HG03135 (cell line): ENCODE results near the gene ZNF837.
"Not testable (repeated sequence)": the region's sequence is repeated elsewhere in the genome, so short reads cannot be mapped to it uniquely, and the experiment has no call there.

Experiments
- ATAC-seq: cut with Tn5 transposase; IDR thresholded peaks from one replicate; pipeline ENCODE4 v1.9.1; 2021; ENCODE audit warnings: mild to moderate bottlenecking, moderate library complexity; ENCODE audit not compliant: unreplicated experiment

Gene ZNF837

DNA sequence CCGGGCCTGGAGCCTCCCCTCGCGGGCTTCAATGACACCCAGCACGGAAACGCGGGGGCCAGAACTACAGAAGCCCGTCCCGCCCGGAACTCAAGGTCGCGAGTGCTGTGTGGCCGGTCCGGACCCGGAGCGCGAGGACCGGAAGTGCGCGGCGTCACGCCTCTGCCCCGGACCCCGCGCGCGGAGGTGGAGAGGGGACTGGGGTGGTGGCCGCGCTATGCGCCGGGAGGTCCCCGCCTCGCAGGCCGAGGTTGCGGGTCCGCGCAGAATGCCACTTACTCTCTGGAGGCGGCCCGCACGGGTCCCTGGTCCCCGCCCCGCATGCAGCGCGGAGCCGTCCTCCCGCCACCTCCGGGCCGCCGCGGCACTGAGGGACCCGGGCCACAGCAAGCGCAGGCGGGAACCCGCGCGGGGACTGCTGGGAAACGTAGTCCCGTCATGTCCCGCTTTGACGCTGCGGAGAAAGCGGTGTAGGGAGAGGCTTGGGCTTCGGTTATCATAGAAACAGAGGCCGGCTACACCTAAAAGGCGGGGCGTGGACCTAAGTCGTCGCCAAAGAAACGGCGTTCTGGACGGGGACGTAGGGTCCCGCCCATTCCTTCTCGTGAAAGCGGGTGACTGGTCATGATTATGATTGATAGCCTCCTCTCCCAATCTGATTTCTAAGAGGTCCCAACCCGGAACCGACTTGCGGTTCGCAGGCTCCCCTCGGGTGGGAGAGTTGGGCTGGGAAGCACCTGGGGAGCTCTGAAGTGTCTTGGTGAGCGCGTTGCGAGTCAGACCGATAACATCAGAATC, at the start of gene ZNF837:
Gene ZNF837, minus strand, starts transcription at position 369 of the 798 bp plus-strand sequence. CDS start 11,698 bp downstream, outside the sequence.
- ATAC-seq: peak; percentile 75

DNA sequence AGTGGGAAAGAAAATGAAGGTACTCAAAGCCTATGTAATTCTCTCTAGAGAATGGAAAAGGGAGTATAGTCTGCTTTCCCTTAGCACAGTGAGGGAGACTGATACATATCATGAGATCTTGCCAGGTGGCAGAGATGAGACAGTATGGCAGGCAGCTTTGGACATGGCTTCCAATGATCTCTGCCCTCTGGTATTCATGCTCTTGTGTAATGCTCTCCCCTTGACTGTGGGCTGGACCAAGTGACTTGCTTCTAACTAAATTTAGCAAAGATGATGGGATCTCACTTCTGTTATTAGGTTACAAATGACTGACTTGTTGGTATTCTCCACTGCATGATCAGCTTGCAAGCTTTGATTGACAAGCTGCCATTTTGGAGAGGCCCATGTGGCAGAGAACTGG, 48.9 kb upstream of the ZNF837 start:
- ATAC-seq: no peak

DNA sequence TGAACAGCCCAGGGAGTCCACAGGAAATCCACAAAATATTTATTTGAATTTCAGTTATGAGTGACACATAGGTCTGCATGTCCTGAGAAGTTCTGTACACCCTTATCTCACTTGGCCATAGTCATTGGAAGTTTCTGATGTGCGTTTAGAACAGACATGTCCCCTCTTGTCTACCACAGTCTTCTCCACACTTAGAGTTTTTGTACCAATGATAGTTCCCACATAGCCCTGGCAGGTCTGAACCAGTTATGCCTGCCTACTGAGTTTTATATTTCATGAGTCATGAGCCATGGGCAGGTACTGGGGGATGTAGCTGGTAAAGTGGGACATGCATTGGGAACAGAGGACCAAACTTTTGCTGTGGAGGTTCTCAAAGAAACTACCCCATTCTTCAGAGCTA, 47.8 kb upstream of the ZNF837 start:
- ATAC-seq: no peak

DNA sequence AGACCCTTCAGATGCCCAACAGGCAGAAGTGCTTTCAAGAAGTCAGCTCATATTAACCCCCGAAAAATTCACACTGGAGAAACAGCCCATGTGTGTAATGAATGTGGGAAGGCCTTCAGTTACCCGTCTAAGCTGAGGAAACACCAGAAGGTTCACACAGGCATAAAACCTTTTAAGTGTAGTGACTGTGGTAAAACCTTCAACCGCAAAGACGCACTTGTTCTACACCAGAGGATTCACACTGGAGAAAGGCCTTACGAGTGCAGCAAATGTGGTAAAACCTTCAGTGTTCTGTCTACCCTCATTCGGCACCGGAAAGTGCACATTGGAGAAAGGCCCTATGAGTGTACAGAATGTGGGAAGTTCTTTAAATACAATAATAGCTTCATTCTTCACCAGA, 36.2 kb upstream of the ZNF837 start:
- no peak for ATAC-seq

DNA sequence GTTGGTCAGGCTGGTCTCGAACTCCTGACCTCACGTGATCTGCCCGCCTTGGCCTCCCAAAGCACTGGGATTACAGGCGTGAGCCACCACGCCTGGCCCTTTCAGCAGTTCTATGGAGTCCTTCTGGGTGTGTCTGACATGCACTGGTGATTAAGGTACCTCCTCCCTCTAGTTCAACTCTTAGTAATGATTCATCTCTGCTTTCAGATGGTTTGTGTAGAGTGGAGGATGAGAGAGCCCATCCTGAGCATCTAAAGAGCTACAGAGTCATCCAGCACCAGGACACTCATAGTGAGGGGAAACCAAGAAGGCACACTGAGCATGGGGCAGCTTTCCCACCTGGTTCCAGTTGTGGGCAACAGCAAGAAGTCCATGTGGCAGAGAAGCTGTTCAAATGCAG, 35.8 kb upstream of the ZNF837 start:
- no peak for ATAC-seq

DNA sequence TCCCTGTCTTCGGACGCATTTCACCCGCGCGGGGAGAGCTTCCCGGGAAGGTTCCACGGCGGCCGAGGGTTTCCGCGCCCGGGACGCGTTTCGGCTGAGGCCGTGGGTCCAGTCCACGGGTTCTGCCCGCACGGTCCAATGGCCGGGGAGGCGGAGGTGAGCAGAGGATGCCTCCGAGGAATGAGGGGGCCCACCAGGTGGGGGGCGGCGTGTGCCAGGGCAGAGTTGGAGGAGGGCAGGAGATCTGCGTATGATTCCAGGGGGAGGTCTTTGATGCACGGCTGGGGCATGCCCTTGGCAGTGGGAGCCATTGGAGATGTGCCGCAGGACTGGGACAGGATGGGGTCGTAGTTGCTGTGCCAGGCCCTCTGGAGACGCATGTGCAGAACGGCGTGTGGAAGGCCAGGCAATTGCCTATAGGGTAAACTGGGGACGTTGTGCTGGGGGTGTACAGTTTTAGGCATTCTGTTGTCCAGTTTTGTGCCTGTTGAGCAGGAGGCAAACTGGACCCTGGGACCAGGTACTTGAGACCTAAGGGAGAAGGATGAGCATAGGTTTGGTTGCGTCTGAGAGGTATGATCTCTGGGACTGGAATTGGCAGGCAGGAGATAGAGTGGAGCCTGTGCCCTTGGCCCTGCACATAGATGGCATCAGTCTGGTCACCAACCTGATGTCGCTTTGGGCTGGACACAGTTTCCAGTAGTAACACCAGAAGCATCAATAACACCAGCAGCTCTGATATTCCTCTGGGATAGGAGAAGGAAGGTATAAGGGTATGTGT, 28.4 kb upstream of the ZNF837 start:
- peak; percentile 7 for ATAC-seq

DNA sequence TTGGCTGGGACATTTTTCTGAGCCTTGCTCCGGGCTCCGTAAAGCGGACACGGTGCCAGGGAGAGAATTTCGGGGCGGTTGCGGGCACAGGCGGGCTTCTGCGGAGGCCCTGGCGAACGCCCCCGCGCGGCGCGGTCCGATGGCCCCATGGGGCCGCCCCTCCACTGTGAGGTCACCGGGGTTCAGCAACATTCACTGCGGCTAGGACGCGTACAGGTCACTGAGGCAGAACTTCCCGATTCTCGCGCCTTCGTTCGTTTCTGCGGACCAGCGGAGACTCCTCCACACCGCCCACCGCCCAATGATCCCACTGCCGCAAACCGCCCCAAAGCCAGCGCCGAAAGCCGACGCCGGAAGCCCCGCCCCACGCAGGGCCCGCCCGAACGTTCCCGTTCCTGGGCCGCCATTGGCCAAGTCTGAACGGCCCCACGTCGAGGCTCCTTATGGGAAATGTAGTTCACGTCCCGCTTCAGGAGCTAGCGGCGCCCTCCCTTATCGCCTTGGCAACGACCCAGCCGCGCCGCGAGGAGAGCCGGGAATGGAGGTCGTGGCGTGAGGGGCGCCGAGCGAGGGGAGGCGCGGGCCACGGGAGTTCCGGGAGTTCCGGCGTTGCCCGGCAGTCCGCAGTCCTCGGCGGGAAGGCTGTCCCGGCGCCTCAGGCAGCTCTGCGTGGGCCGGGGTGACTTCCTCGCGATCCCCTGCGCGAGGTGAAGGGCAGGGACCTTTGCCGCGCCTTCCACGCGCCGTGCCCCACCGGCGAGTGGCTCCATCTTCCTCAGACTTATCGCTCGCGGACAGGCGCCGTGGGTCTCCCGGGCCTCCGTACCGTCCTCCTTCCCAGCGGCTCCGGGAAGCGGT, 27.6 kb upstream of the ZNF837 start, which contains the start of gene ZNF584:
Gene ZNF584, plus strand, starts transcription at position 498 of the 858 bp plus-strand sequence. CDS start 499 bp downstream, outside the sequence.
- peak; percentile 95 for ATAC-seq

DNA sequence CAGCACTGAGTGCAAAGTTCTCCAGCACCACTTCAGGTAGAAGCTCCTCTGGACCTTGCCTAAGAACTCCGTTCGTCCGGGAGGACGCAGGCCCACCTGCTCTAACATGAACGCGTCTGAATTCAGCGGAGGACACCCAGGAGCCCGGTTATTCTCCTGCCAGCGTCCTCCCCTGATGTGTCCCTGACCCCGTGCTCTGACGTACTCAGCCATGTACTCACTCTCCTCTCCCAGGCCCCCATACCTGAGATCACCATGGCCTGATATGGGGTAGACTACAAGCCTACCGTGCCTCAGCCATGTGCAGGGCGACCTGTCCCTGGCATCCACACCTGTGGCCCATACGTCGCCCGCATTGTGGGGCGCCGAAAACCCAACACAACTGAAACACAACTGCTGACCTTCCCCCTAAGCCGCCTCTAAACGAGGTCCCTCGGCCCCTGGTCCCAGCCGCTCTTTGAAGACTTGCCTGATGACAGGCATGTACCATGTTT, 26.9 kb upstream of the ZNF837 start:
- ATAC-seq: peak; percentile 2

DNA sequence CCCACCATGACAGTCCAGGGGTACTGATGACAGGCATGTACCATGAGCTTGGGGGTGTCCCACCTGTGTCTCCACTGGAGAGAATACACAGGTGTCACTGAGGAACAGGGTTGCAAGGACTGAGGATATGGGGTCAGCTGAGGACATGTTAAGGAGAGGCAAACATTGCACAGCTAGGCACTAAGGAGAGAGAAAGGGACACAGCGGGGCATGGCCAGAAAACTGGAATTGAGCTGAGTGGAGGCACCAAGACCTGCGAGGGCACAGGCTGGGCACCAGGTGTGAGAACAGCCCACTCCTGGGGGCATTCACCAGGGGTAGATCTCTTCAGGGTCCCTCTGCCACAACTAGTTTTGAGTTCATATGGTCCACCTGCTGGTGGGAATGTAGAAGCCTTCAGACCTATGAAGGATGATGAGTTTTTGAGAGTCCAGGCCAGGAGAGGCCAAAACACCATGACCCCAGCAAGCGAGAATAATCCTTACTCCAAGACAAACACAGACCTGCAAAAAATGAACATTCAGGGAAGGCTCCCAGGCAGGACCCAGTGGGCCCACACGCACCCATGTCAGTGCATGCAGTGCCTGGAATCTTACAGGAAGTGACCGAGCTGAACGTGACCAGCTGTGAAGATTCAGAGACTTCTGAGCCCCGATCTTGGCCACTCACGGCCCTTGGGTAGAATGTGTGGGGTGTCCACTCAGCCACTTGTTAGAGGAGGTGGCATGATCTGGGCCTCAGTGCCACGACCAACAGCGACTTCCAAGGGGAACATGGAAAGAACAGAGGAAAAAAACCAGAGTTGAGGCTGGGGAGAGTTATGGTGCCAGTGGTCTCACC, 26.2 kb upstream of the ZNF837 start:
- no peak for ATAC-seq

DNA sequence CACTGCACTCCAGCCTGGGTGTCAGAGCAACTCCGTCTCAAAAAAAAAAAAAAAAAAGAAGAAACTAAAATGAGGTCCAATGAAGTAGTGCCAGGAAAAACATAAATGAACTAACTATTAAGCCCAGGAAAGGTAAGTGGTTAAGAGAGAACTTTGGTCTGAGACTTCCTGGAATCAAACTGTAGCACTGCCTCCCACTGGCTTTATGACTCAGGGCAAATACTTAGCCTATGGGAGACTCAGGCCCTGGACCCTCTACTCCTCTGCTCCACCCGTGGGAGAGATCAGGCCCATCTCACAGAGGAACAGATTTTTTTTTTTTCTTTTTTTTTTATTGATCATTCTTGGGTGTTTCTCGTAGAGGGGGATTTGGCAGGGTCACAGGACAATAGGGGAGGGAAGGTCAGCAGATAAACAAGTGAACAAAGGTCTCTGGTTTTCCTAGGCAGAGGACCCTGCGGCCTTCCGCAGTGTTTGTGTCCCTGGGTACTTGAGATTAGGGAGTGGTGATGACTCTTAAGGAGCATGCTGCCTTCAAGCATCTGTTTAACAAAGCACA, 23.2 kb upstream of the ZNF837 start:
- ATAC-seq: not testable (repeated sequence)

DNA sequence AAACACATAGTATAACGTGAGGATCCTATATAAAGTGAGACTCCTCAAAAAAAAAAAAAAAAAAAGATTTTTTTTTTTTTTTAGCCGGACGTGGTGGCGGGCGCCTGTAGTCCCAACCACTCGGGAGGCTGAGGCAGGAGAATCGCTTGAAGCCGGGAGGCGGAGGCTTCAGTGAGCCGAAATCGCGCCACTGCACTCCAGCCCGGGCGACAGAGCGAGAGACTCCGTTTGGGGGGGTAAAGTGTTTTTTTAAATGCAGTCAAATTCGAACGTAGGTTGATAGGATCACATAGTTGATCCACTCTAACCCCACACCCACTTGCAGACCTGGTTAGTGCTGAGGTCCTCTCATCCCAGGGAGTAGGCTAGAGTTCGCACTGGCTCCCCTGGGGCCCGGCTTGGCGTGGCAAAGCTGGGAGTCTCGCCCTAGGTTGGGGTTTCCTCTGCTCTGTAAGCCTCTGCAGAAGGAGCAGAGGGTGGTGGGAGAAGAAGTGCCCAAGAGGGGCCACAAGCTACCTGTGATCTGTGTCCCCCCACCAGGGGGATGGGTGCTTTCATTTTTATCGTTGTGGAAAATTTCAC, 21.1 kb upstream of the ZNF837 start:
- ATAC-seq: no peak

DNA sequence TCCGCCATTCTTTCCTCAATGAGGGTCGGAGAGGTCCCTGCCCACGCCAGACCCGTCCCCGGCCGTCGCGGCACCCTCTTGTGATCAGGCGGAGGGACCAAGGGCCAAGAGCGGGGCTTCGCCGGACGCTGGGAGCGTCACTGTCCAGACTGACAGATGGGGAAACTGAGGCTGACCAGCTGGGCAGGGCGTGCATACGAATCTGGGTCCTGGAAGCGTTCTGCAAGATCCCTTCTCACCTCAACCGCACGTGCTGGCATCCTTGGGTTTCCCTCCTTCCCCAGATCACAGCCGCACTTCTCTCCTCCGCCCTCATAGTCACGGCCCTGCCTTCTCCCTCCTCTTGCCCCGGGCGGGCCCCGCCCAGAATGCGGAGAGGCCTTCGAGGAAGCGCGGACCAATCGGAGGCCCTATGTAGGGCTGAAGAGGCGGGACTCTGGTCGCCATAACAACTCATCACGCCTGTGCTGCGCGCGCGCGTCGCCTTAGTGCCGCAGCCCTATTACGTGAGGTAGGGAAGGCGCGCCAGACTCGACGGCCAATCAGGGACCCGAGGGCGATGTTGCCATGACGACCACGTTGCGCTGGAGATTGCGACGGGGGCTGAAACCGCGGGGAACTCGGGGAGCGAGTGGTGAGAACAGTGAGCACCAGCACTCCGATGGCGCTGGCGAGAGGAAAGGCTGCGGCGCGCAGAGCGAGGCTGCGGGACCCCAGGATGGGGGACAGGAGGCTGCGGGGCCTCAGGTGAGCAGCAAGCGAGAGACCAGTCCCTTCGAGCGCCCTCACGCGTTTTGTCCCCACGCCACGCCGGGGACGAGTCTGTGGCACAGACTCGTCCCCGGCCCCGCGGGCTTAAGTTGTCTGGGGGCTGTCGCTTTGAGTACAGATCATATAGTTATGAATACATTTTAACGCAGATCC, 20.3 kb upstream of the ZNF837 start:
- ATAC-seq: peak; percentile 97

DNA sequence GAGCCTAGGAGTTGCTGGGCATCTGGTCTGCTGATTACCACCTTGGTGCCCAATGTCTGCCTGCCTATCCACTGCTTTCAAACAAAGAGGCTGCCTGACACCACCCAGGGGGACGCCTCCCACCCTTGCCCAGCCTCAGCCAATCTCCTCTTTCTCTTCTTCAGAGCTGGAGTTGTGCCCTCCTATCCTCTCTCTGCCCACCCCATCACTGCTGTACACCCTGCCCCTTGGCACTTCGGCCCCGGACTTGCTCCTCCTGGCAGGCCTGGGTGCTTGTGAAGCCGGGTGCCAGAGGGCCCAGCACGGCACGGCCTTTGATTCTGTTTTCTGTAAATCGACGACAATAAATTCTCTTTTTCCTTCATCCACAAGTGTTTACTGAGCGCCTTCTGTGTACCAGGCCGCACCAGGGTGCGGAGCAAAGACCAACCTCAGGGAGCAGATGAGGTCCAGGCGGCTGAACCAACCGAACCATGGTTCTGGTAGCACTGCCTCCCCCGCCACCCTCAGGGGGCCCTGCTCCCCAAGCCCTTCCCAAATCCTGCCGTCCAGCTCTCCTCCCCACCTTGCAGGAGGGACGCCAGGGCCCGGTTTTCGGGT, 19.6 kb upstream of the ZNF837 start:
- no peak for ATAC-seq

DNA sequence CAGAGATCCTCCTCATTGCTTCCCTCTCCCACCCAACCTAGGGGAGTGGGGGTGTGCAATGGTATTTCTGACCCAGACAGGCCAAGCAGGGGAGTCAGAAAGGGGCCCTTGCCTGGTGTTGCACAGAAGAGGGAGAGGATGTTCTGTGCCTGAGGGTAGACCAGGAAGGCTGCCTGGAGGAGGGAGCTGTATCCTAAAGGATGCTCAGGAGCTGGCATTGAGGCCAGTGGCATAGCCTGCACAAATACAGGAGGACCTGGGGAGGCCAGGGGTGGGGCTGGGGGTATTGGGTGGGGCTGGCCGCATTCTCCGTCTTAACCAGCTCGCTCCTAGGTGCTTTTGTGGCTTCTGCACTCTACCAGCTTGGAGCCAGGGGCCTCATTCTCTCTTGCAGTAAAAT, 19.1 kb upstream of the ZNF837 start:
- ATAC-seq: no peak

DNA sequence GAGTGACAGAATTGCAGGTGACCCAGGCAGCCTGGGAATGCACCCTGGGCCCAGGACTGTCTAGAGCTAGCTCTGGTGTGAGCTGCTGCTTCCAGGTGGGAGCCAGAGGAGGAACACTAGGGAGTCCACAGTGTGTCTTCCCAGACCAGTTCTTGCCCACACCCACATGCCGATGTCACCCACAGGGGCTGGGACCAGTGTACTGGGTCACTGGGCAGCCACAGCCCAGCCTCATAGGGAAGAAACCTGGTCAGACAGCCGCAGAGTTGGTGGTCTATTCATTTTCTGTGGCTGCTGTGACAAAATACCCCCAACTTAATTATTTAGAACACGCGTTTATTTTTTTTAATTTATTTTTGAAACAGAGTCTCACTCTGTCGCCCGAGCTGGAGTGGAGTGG, 17.7 kb upstream of the ZNF837 start:
- ATAC-seq: no peak

DNA sequence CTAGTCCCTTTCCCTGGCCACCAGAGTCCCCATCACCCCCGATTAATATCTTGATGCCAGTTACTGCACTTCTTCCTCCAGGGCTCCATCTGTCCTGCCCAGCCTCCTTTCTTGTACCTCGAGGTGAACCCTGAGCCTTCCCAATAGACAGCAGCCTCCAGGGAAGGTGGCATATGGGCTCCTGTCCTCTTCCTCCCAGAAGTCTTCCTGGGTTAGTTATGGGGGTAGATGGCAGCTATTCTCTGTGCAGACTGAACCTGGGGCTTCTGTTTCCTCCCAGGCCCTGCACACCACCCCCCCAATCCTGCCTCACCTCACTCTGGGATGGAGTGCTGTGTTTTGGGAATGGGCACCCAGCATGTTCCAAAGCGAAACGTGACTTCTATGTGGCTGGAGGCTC, 17.3 kb upstream of the ZNF837 start:
- ATAC-seq: no peak

DNA sequence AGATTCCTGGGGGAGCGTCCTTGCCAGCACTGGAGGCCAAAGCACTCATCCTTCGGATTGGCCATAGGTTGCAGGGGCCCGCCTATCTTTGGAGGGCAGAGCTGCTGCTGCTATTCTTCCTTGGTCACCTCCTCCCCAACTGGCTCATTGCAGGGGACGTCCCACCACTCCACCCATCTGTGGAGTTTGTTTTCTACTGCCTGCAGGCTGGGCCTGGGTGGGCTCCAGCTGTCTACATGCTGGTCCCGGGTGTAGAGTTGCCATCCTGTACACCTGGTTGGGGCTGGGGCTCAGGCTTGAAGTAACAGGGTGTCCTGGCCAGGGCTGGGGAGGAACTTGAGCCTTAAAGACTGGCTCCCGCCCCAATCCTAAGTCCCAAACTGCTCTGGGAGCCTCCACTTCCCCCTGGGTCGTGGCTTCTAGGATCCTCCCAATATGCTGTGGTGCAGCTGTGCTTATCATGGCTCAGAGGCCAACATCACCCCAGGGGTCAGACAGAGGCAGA, 16.8 kb upstream of the ZNF837 start:
- ATAC-seq: no peak
